ENCODE measurements around the gene LONRF3.

LONRF3 gene

DNA sequence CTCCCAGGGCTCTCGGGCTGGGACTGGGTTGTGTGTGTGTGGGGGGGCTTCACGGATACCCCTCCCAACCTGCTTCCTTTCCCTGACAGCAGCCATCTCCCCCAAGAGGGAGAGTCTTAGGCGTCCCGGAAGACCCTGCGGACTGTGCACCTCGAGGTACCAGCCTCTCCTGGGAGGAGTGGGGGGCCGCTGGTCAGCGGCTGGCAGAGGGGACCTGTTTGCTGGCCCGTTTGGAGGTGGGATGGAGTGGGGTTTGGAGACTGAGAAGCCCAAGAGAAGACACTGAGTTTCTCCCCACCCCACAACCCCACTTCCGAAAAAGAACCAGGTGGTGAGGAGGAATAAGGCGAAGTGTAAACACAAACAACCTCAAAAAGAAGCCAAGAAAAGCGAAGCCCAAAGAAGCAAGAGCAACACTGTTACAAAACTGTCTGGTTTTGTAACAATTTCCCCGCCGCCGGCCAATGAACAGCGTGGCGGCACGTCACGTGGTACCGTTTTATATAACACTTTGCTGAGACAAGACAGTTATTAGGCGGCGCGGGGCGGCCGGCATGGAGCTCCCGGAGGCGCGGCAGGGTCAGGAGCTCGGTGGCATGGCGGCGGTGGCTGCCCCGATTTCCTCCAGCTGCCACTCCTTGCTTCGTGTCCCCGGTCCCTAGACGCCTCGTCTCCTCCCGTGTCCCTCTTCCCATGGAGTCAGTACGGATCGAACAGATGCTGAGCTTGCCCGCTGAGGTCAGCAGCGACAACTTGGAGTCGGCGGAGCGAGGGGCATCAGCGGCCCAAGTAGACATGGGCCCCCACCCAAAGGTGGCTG lies at the start of gene LONRF3:
TSS of gene LONRF3 (plus strand) at position 531 of the 820 bp plus-strand sequence. CDS start at position 694, 163 bp downstream.
- peak; percentile 16 to 21 for DNase-seq (ENCODE audit: low read depth in 2 of 2)

DNA sequence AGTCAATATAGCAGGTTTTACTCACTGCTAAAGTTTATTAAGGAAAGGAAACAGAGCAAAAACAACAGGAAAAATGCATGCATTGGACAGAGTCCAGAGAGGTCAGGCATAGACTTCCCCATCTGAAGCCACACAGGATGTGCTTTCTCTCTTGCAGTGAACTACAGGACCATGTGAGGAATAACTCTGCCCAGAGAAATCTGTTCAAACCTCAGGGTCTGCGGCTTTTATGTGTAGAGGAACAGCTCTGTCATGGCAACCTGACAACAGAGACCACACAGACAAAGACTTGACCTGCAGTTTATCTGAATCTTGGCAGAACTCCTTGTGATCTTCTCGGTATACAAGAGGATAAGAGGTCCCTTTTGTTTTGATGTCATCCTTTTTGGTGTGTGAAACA lies 46.3 kb upstream of the LONRF3 start:
- no peak for DNase-seq (ENCODE audit: low read depth in 2 of 2)

DNA sequence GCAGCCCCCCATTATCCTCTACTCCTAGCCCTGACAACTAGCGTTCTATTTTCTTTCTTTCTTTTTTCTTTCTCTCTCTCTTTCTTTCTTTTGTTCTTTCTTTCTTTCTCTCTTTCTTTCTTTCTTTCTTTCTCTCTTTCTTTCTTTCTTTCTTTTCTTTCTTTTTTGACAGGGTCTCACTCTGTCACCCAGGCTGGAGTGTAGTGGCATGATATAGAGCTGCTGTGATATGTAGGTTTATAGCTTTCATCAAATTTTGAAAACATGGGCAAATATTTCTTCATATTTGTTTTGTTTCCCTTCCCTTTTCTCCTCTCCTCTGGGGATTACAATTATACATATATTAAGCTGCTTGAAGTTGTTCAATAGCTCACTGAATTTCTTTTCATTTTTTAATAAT lies 39.1 kb upstream of the LONRF3 start:
- no peak for DNase-seq (ENCODE audit: low read depth in 2 of 2)

DNA sequence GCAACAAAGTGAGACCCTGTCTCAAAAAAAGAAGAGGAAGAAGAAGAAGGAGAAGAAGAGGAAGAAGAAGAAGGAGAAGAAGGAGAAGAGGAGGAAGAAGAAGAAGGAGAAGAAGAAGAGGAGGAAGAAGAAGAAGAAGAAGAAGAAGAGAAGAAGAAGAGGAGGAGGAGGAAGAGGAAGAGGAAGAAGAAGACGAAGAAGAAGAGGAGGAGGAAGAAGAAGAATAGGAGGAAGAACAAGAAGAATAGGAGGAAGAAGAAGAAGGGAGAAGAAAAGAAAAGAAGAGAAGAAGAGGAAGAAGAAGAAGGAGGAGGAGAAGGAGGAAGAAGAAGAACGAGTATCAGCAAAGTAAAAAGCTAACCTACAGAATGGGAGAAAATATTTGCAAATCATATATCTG lies 33.3 kb upstream of the LONRF3 start:
- DNase-seq (ENCODE audit: low read depth in 2 of 2): no peak

DNA sequence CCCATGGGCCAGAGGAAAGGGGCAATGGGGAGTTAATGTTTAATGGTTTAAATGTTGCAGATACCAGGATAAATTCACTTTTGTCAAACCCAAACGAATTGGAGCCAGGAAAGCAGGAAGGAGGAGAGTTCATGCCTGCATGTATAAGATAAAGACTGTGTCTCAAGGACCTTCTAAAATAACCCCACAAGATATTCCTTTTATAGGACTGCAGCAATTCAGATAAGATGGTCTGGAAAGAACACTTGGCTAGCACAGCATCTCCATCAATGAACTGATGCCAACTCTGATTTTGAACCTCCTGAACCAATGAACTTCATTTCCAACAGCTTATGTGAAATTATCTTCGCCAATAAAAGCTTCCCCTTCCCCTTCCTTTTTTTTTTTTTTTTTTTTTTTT lies 31.3 kb upstream of the LONRF3 start:
- no peak for DNase-seq (ENCODE audit: low read depth in 2 of 2)

DNA sequence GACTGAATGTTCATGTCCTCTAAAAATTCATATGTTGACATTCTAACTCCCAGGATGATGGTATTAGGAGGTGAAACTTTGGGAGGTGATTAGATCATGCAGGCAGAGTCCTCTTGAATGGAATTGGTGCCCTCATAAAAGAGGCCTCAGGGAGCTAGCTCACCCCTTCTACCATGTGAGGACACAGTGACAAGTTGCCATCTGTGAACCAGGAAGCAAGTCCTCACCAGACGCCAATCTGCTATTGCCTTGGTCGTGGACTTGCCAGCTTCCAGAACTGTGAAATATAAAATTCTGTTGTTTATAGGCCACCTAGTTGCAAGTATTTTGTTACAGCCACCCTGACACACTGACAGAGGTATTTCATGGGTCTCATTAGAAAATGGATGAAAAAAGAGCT lies 28.5 kb upstream of the LONRF3 start:
- DNase-seq (ENCODE audit: low read depth in 2 of 2): no peak

DNA sequence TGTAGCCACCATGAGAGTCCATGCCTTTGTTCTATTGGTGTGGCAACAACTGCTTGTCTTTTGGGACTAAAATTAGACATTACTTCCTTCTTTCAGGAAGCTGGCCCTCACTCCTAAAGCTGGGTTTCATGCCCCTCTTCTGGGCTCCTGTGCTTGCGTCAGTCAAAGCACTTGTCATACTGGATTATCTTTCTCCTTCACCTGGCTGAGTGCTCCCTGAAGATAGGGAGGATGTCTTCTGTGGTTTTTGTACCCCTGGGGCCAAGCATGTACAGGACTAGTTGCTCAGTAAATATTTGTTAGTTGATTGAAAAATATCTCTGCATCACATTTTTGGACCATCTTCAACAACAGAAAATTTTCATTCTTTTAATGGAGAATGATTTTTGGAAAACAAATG lies 26.1 kb upstream of the LONRF3 start:
- DNase-seq (ENCODE audit: low read depth in 2 of 2): no peak

DNA sequence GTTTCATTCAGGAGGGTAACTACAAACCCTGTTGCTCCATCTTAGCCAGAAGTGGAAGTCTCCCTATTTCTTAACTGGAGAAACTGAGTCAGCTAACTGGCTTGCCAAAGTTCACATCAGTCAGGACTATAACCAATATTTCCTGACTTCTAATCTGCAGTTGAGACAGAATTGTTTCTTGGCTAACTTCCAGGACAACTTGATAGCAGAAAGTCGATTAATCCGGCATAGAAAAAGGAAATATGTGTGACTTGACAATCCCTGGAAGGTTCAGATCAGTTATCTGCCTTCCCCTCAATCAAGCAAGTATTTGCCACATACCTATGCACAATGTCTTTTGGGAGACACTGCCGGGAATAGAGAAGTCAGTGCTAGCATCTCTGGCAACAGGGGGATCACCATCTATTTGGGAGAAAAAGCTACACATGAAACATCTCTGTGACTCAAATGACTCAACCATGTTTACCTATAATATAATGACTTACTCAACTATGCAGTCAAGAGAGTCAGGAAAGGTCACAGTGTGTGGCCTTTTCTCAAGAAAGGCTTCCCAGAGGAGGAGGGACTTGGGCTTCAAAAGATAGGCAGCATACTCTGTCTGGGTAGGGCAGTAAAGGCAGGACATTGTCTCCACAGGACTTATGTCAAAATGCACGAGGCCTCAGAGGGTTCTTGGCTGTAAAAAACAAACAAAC lies 12.4 kb upstream of the LONRF3 start:
- no peak for DNase-seq (ENCODE audit: low read depth in 2 of 2)

DNA sequence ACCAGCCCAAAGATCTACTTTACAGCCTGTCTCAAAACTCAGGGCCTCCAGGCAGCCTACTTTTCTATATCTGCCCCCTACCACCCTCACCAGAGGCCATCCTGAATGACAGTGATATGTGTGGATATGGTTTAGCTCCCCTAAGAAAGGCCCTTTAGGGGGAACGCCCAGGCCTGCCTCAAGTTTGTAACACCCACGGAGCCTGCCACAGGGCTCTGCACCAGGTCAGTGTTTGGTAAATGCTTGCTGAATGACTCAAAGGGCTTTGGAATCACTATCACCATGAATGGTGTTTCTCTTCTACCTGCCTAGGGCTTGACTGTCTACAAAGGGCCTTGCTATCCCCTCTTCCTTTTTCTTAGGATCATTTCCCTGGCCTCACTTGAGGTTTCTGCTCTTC lies 11.3 kb upstream of the LONRF3 start:
- DNase-seq (ENCODE audit: low read depth in 2 of 2): no peak

DNA sequence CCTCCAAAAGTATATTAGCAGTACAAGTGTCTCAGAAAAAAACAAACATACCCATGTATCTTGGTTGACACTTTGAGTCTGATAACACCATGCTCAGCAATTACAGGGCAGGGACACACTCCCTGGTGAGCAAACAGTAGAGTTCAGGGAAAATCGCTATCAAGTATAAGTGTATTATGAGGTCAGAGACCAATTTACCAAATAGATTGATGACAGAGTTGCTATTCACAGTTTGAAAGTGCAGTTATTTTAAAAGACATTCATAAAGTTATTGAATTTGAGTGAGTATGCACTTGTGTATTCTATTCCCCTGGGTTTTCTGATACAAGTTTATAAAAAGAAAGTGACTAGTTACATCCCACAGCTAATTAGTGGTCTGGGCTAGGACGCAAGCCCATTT lies 10.2 kb upstream of the LONRF3 start:
- no peak for DNase-seq (ENCODE audit: low read depth in 2 of 2)

DNA sequence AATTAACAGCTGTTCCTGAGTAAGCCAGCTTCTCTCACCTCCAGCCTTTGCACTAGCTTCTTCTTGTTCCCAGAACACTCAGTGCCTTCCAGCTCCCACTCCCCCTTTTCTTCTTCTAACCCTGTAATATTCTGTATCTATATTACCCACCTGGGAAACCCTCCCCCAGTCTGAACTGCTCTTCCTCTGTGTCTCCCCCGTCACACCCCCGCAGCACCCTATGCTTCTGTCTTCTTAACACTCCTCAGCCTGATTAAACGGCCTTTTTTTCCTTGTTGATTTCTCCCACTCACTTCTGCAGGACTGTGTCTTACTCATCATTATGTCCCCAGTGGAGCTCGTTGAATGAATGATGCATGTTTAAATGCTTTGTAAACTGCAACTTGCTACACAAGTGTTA lies 9.0 kb upstream of the LONRF3 start:
- DNase-seq (ENCODE audit: low read depth in 2 of 2): no peak

DNA sequence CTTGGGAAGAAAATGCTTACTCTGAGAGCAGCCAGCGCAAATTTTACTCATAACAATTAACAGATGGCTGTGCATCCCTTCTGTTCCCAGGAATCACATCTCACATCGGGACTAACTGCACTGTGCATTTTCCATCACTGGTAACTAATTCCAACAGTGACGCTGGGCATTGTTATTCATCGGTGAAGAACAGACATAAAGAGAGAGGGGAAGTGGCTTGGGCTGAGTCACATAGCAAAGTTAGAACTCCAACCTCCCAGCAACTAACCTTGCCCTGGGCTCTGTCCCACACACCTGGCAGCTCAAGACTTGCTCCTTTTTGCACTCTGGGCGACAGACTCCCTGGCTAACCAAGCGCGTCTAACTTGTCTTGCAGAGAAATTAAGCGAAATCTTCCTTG lies 6.4 kb upstream of the LONRF3 start:
- DNase-seq (ENCODE audit: low read depth in 2 of 2): no peak

DNA sequence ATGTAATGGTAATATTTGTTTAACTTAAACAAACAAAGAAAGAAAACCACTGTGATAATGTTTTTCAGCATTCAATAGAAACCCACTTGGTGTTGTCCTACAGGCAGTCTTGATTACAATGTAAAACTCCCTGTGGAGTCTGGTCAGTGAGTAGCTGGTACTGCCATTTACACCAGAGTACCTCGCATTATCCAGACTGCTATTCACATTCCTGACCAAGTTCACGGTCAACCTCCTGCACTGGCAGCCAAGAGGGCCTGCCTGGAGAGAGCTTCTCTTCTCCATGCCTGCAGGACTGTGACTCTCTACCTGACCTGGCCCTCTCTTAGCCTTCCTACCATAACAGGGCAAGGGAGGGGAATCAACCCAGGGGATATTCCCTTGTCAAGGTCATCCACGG lies 2.9 kb upstream of the LONRF3 start:
- no peak for DNase-seq (ENCODE audit: low read depth in 2 of 2)

DNA sequence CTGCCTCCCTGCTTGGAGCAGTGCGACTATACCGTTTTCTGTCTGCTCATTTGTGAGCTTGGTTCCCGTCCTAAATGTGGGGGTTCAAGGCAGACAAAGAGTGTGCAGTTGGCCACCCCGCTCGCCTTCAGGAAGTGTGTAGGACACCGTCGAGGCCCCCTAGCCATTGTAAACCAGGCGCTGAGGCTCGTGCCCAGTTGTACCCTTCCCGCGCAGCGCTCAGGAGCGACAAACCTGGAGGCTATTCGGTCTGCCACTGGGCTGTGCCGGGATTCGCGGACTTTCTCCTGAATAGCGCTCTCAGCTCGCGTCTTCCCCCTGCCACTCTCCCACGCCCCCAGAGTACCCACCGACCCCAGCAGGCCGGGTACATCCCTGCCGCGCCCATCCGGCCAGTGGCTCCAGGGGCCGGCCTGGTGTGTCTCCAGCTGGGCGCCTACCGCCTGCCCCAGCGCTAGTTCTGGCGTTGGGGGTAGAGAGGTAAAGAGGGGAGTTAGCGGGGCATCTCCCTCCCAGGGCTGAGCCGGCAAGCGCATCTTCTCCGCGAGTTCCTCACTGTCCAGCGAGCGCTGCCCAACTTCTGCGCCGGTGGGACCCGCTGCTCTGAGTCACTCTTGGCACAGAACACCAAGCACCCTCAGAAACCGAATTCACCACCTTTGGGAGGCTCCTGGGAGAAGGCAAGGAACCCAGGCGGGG lies 880 bp upstream of the LONRF3 start:
- no peak for DNase-seq (ENCODE audit: low read depth in 2 of 2)

DNA sequence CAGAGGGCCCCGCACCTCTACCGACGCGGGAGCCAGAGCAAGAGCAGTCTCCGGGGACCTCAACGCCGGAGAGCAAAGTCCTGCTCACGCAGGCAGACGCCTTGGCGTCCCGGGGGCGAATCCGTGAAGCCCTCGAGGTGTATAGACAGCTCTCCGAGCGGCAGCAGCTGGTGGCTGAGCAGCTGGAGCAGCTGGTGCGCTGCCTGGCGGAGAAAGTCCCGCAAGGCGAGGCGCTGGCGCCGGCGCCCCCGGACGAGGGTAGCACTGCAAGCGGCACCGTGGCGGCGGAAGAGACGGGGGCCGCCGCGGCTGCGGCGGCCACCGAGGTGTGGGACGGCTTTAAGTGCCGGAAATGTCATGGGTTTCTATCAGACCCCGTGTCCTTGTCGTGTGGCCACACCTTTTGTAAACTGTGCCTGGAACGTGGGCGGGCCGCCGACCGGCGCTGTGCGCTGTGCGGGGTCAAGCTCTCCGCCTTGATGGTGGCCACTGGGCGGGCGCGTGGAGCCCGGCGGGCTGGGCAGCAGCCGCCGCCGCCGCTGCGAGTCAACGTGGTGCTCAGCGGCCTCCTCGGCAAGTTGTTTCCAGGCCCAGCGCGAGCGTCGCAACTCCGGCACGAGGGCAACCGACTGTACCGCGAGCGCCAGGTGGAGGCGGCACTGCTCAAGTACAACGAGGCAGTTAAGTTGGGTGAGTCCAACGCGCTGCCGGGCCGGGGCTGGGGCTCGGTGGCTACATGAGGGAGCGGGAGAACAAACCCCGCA lies 672 bp downstream of the LONRF3 start:
- peak; percentile 19 to 28 for DNase-seq (ENCODE audit: low read depth in 2 of 2)

DNA sequence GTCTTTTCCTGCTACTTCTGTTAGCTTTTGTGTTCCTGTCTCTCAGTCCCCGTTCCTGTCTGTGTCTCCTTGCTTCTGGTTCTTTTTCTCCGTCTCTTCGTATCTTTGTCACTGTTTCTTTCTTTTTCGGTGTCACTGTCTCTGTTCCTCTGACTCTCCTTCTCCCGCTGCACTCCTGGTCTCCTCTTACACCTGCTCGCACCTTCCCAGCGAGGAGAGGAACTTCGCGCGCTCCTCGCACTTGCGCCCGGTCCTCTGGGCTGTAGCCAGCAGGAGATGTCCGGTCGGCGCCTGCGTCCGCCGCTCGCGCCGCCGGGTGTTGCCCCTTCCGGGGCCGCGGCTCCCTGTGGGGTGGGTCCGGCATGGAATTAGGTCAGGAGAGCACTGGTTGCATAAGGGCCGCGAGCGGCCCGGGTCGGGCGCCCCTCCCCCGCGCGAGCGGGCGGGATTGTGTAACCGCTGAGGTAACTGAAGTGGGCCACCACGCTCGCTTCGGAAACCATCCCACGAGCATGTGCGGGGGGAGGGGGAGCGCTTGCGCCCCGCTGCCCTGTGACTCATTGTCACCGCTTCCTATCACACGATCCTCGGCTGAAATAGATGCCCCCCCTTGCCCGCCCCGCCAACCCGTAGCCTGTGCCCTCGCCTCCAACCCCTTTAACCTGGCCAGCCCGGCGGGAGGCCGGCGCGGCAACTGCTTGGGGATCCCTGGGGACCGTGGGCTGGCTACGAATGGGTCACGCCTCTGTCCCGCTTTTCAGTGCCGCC lies 1.6 kb downstream of the LONRF3 start:
- DNase-seq (ENCODE audit: low read depth in 2 of 2): peak; percentile 44 to 53

DNA sequence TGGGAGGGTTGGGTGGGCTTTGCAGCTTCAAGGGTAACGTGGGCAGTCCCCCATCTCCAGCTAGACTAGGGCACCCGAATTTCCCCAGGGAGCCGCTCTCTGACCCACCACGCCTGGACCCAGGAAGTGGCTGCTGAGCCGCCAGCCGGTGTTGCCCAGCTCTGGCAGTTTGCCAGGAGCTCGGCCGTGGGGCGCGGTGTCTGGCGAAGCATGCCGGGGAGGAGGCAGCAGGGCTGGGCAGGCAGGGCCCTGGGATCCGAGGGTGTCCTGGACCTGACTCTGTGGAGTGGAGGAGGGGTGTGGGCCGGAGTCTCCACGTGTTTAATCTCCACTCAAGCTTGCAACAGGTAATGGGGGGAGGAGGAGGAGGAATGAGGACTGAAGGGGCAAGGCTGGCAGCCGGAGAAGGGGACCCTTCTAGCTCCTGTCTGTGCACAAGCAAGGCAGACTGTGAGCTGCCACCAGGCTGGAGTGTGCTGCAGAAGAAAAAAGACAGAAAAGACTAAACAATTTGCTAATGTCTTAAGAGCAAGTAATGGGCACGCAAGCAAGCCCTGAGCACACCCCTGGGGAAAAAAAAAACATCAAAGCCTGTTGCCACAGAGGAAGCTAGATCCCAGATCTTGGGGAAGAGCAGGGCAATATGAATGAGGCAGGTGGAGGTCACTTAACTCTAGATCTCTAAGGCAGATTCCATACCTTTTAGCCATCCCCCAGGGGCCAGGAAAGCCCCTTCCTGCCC lies 2.4 kb downstream of the LONRF3 start:
- peak in 1 of 2 donors; percentile 16 for DNase-seq (ENCODE audit: low read depth in 2 of 2)

DNA sequence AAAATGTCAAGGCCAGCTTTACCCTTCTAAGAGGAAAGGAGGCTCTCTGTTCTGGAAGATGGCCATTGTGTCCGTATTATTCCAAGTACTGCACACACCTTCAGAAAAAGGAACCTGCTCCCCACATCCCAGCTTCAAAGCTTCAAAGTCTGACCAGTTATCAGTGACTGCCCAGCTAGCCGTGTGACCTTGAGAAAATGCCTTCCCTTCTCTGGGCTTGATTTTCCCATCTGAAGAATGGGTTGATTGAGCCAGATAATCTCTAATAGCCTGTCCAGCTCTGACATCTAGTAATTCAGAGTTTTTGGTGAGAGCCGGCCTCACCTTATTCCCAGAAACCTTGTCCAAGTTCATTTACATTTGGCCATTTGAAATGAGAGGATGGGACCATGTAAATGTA lies 3.0 kb downstream of the LONRF3 start:
- no peak for DNase-seq (ENCODE audit: low read depth in 2 of 2)

DNA sequence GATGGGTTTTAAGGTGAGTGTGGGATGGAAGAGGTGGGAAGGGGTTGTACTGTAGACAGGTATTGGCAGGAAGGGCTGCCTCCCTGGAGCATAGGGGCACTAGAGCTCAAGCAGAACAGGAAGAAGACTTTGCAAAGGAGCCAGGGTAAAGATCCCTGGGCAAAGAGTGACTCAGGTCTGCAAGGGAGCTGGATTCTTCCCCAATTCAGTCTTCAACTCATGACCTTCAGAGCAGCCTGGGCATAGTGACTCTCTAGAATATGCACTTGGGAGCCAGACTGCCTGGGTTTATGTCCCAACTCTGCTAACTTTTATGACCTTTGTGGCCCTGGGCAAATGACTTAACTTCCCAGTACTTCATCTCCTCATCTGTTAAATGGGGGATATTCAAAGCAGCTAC lies 4.0 kb downstream of the LONRF3 start:
- DNase-seq (ENCODE audit: low read depth in 2 of 2): no peak

DNA sequence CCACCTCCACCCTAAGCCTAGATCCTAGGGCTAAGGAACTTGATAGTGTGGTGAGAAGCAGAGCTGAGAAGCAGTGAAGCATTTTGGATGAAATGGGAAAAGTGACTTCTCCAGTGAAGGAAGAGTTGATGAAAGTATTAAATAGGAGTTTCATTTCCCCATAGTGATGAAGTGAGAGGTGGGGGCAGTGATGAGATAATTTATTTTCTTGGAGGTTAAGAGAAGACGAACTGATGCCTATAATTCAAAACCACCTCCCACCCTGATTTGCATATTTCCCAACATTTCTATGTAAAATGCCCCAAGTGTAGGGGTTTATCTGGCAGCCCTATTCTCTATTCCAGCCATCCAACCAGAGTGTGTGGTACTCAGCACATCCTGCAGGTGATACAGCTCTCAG lies 6.3 kb downstream of the LONRF3 start:
- DNase-seq (ENCODE audit: low read depth in 2 of 2): no peak

DNA sequence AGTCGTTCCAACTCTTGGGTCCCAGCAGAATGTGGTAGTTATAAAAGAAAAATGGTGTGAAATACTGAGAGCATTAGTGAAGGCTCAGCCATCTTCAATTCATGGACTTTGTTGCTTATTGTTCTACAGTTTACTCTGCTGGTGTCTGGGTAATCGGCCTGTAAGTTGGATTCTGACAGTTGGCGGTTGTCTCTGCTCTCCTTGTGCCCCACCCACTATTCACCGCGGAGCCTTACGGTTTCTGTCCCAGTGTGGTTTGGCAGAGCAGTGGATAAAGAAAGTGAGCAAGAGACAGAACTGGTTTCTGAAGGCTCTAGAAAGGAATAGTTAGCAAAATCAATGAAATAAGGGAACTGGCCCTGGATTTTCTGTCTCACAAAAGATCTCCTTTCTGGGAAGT lies 9.1 kb downstream of the LONRF3 start:
- DNase-seq (ENCODE audit: low read depth in 2 of 2): no peak

Data from stimulated activated CD8-positive, alpha-beta memory T cell treated with anti-CD3 and anti-CD28 coated beads, Interleukin-15, amount 100 ng/mL, for 48 hours (primary cell).